Measurements from ENCODE around the gene CYTH2. TPM values are rescaled to one million over a fixed set of nuclear protein-coding genes. Genes with fewer than 3 reads are reported as not detected.
A peak's percentile ranks its signal among the peaks of the same experiment; 100 is the strongest.

CYTH2 gene
- total RNA-seq, 3 donors from 2014 or later (not counting 1 experiment from before 2014, with no cell fraction given): 38.5 to 44.1 (median 39.2) TPM

GRCh38 chr19:48477698-48478338 lies 8.6 kb downstream of the CYTH2 start:
- ATAC-seq (no peak), DNase-seq (no peak)
- Mint-ChIP-seq H3K9me3 (no peaks in the 10 kb centered on the region), H3K4me3 (no peak overlapping the region), H3K27ac (no peak overlapping the region), H3K36me3 (no peaks in the 10 kb centered on the region), H3K4me1 (peaks cover 23 to 43% of the 10 kb centered on the region in 2 donors), H3K27me3 (ENCODE audit: low read depth in 2 of 2) (no peaks in the 10 kb centered on the region)
- Histone ChIP-seq H3K27me3 (ENCODE audit: control insufficient read depth, insufficient read depth, low read length) (no peaks in the 10 kb centered on the region), H3K36me3 (ENCODE audit: control insufficient read depth, insufficient read depth, low read length) (peaks cover 27% of the 10 kb centered on the region), H3K4me3 (ENCODE audit: low read length) (no peak overlapping the region), H3K27ac (ENCODE audit: low read length) (no peak overlapping the region), H3K4me1 (ENCODE audit: control insufficient read depth, insufficient read depth, low read length) (peaks cover 37% of the 10 kb centered on the region), H3K9me3 (ENCODE audit: control insufficient read depth, insufficient read depth, low read length) (no peaks in the 10 kb centered on the region)
- 91% methylated on average over 22 of the region's 22 CpGs for whole genome bisulfite sequencing (ENCODE audit: insufficient coverage)
- intact Hi-C loops (cut with micrococcal nuclease): no loop called here
- TF ChIP-seq CTCF (IDR thresholded peaks at IDR 0.05): no peak

- Histone ChIP-seq H3K27ac (ENCODE audit: low read length) (no peak overlapping the region), H3K27me3 (ENCODE audit: control insufficient read depth, insufficient read depth, low read length) (no peaks in the 10 kb centered on the region), H3K4me1 (ENCODE audit: control insufficient read depth, insufficient read depth, low read length) (peaks cover 35% of the 10 kb centered on the region), H3K4me3 (ENCODE audit: low read length) (no peak overlapping the region), H3K36me3 (ENCODE audit: control insufficient read depth, insufficient read depth, low read length) (peaks cover 19% of the 10 kb centered on the region), H3K9me3 (ENCODE audit: control insufficient read depth, insufficient read depth, low read length) (no peaks in the 10 kb centered on the region)
- H3K4me1 Mint-ChIP-seq: peaks cover 19 to 35% of the 10 kb centered on the region in 2 donors
- WGBS (ENCODE audit: insufficient coverage): 93% methylated on average over 29 of the region's 29 CpGs
- no peak for TF ChIP-seq CTCF (IDR thresholded peaks at IDR 0.05)
- intact Hi-C loops (cut with micrococcal nuclease): no loop called here
- H3K9me3 Mint-ChIP-seq: no peaks in the 10 kb centered on the region
- no peaks in the 10 kb centered on the region for H3K36me3 Mint-ChIP-seq
- no peak for DNase-seq
- no peaks in the 10 kb centered on the region for H3K27me3 Mint-ChIP-seq (ENCODE audit: low read depth in 2 of 2)
- H3K27ac Mint-ChIP-seq: peak overlapping the region in 1 of 2 donors; percentile 58
- no peak for ATAC-seq
- no peak overlapping the region for H3K4me3 Mint-ChIP-seq
Observed at GRCh38 chr19:48478339-48479256, 9.4 kb downstream of the CYTH2 start.

GRCh38 chr19:48479686-48480085 lies 10.5 kb downstream of the CYTH2 start:
- ATAC-seq: no peak
- Mint-ChIP-seq H3K4me3 (peak overlapping the region; percentile 70), H3K36me3 (no peaks in the 10 kb centered on the region), H3K4me1 (peaks cover 9 to 27% of the 10 kb centered on the region in 2 donors), H3K9me3 (no peaks in the 10 kb centered on the region), H3K27ac (peak overlapping the region; percentile 26 to 58), H3K27me3 (ENCODE audit: low read depth in 2 of 2) (peaks cover 0 to 4% of the 10 kb centered on the region in 2 donors)
- Histone ChIP-seq H3K27me3 (ENCODE audit: control insufficient read depth, insufficient read depth, low read length) (no peaks in the 10 kb centered on the region), H3K4me3 (ENCODE audit: low read length) (no peak overlapping the region), H3K36me3 (ENCODE audit: control insufficient read depth, insufficient read depth, low read length) (peaks cover 12% of the 10 kb centered on the region), H3K9me3 (ENCODE audit: control insufficient read depth, insufficient read depth, low read length) (no peaks in the 10 kb centered on the region), H3K4me1 (ENCODE audit: control insufficient read depth, insufficient read depth, low read length) (peaks cover 24% of the 10 kb centered on the region), H3K27ac (ENCODE audit: low read length) (no peak overlapping the region)
- intact Hi-C loops (cut with micrococcal nuclease): no loop called here
- no peak for DNase-seq
- TF ChIP-seq CTCF (IDR thresholded peaks at IDR 0.05): no peak
- WGBS (ENCODE audit: insufficient coverage): 93% methylated on average over 7 of the region's 7 CpGs
